ENCODE data around the gene FBXW11. TPM values are rescaled to one million over a fixed set of nuclear protein-coding genes. Genes with fewer than 3 reads are reported as not detected.

The FBXW11 gene
- total and polyA plus RNA-seq, 2 of the 8 experiments (the other 6 are each of a cell fraction or from before 2014, with no cell fraction given), result 45.0 to 75.6 TPM

DNA sequence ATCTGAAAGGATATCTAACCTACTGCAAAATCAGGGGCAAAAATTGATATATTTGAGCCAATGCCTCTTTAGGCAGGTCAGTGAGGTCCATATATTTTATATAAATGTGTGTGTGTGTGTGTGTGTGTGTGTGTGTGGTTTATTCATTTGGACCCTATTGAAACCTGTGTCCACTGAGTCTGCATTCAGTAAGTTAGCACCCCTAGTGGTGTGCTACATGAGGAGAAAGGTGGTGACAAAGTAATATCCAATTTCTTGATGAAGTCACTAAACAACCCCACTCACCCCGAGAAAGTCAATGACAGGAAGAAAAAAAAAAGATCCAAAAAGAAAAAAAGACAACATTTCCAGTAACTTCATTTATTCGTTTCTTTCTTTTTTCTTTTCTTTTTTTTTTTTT lies 4.1 kb downstream of the FBXW11 start:
- Histone ChIP-seq H3K4me3 (ENCODE audit: extremely low read depth in 1 of 4, insufficient read depth in 2 of 4, low read depth in 3 of 4, low read length in 4 of 4) (no peak overlapping the region), H3K9ac (replicated peaks in 1 of 4; ENCODE audit: extremely low read depth in 1 of 4, low read depth in 3 of 4, low read length in 3 of 4) (no peak overlapping the region), H3K14ac (ENCODE audit: insufficient read length) (no peak overlapping the region), H3K4me2 (ENCODE audit: insufficient read depth in 1 of 2, low read depth in 2 of 2, low read length in 2 of 2) (no peak overlapping the region; a peak in 1 of 4 replicates), H4K20me1 (replicated peaks in 1 of 2; ENCODE audit: control insufficient read depth in 1 of 2, insufficient read depth in 2 of 2, low read length in 2 of 2) (peaks cover 21 to 24% of the 10 kb centered on the region in 2 experiments), H2BK15ac (ENCODE audit: low read length) (no peak overlapping the region), H2BK5ac (ENCODE audit: low read depth, low read length) (no peak overlapping the region), H2BK20ac (ENCODE audit: low read length) (no peak overlapping the region), H3K27me3 (replicated peaks in 1 of 4; ENCODE audit: control insufficient read depth in 3 of 4, extremely low read depth in 1 of 4, insufficient read depth in 3 of 4, low read length in 3 of 4) (no peaks in the 10 kb centered on the region), H3K56ac (replicated peaks; ENCODE audit: insufficient read length, low read depth, low read length) (no peak overlapping the region), H2AK5ac (ENCODE audit: low read depth, low read length) (no peak overlapping the region), H4K8ac (ENCODE audit: extremely low read depth, insufficient read depth, low read length) (no peak overlapping the region), H3K79me2 (ENCODE audit: control insufficient read depth in 1 of 2, insufficient read depth in 2 of 2, low read length in 2 of 2) (peaks cover 68 to 95% of the 10 kb centered on the region in 2 experiments), H3K36me3 (ENCODE audit: control insufficient read depth in 2 of 4, insufficient read depth in 4 of 4, low read length in 3 of 4) (no peaks in the 10 kb centered on the region), H3K9me3 (ENCODE audit: insufficient read depth in 2 of 2, low read depth in 1 of 2, low read length in 1 of 2) (no peaks in the 10 kb centered on the region), H4K91ac (replicated peaks; ENCODE audit: insufficient read length, low read length) (no peak overlapping the region), H3K23ac (ENCODE audit: insufficient read length) (no peak overlapping the region), H2BK12ac (ENCODE audit: low read depth, low read length) (no peak overlapping the region), H2AFZ (ENCODE audit: low read length) (no peak overlapping the region), H2BK120ac (replicated peaks; ENCODE audit: low read depth, low read length) (no peak overlapping the region), H3K79me1 (ENCODE audit: low read depth, low read length) (peaks cover 2% of the 10 kb centered on the region; the same call in 1 of the 2 replicates), H3K4me1 (replicated peaks in 1 of 4; ENCODE audit: control insufficient read depth in 3 of 4, insufficient read depth in 4 of 4, low read length in 3 of 4) (peaks cover 2 to 33% (median 23%) of the 10 kb centered on the region in 4 experiments; a peak in 6 of 7 replicates), H3K18ac (ENCODE audit: extremely low read depth, low read length) (no peak overlapping the region), H3K4ac (replicated peaks; ENCODE audit: insufficient read length, low read depth, low read length) (no peak overlapping the region), H3K27ac (ENCODE audit: low read depth, low read length) (no peak overlapping the region), H3K23me2 (ENCODE audit: low read depth, low read length) (peaks cover 6% of the 10 kb centered on the region; the same call in 1 of the 2 replicates), H4K5ac (ENCODE audit: insufficient read length, low read depth, low read length) (no peak overlapping the region)
- FAIRE-seq (no peak), DNase-seq (ENCODE audit: low read depth in 1 of 2, low spot score in 2 of 2) (no peak)
- 100% methylated on average over 1 of the region's 2 CpGs; no CpG with 5 or more reads in 1 of the 2 experiments for WGBS, 2 experiments (ENCODE audit: extremely low coverage in 1 of 2, insufficient coverage in 1 of 2, insufficient read length in 1 of 2, insufficient replicate concordance in 2 of 2, low coverage in 1 of 2, low lambda C conversion rate in 2 of 2, missing lambda C conversion rate in 1 of 2)
- CTCF ChIA-PET (ENCODE audit: partially characterized antibody), result interaction anchor here (0.7 kb wide), 2 partner anchors 23 to 90 kb away, joined by 3 to 5 read pairs; no protein-coding TSS in a partner anchor
- POLR2A ChIA-PET (ENCODE audit: partially characterized antibody), result no interaction called here
- TF ChIP-seq, protein P1, sequence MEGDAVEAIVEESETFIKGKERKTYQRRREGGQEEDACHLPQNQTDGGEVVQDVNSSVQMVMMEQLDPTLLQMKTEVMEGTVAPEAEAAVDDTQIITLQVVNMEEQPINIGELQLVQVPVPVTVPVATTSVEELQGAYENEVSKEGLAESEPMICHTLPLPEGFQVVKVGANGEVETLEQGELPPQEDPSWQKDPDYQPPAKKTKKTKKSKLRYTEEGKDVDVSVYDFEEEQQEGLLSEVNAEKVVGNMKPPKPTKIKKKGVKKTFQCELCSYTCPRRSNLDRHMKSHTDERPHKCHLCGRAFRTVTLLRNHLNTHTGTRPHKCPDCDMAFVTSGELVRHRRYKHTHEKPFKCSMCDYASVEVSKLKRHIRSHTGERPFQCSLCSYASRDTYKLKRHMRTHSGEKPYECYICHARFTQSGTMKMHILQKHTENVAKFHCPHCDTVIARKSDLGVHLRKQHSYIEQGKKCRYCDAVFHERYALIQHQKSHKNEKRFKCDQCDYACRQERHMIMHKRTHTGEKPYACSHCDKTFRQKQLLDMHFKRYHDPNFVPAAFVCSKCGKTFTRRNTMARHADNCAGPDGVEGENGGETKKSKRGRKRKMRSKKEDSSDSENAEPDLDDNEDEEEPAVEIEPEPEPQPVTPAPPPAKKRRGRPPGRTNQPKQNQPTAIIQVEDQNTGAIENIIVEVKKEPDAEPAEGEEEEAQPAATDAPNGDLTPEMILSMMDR (IDR thresholded peaks at IDR 0.05; ENCODE audit: control extremely low read depth in 1 of 3, insufficient read depth in 1 of 3, low read depth in 1 of 3, low read length in 3 of 3), result peak in 2 of 3 experiments; percentile 39 to 51; a peak in 2 of 4 replicates
- TF ChIP-seq RAD21 (IDR thresholded peaks at IDR 0.05 in 1 of 2, conservative IDR thresholded peaks at IDR 0.05 in 1 of 2; ENCODE audit: low read depth in 2 of 2, low read length in 2 of 2) (peak in 1 of 2 experiments; percentile 47; a peak in 3 of 4 replicates), SIN3A (conservative IDR thresholded peaks at IDR 0.05 in 1 of 2, IDR thresholded peaks at IDR 0.05 in 1 of 2; ENCODE audit: low read depth in 1 of 2, low read length in 2 of 2) (no peak)

Data from H1 (cell line).